Body of pancreas (tissue), 4 donors: ENCODE measurements around the gene CAMK2G. TPM values are rescaled to one million over a fixed set of nuclear protein-coding genes. Genes with fewer than 3 reads are reported as not detected.

Experiments used
- ATAC-seq: fragments of 150-250 bp; one replicate; pipeline ENCODE4 v1.9.1; 2016
- DNase-seq, 4 donors: peaks; one replicate each; pipeline ENCODE4 v3.0.0-alpha.2; 2019
- H3K27ac ChIP-seq, 4 donors: fragments of 200-600 bp; sonication (generic); 1 replicate in 3 of 4; 2 replicates in 1 of 4; pipeline versions ENCODE4 v1.5.1 to v1.6.1; 2016 to 2019; ENCODE audit warnings: mild to moderate bottlenecking in 1 of 4, mixed read lengths in 1 of 4, moderate library complexity in 1 of 4
- H3K27me3 ChIP-seq, 2 donors: fragments of 200-600 bp; sonication (generic); one replicate each; pipeline ENCODE4 v1.6.0; 2016; ENCODE audit warnings: mild to moderate bottlenecking in 1 of 2
- H3K36me3 ChIP-seq, 2 donors: fragments of 200-600 bp; sonication (generic); replicated peaks in 1 of 2; 2 replicates each; pipeline ENCODE4 v1.5.1; 2016; ENCODE audit warnings: low read depth in 2 of 2; ENCODE audit not compliant: insufficient read depth in 1 of 2
- H3K4me1 ChIP-seq: fragments of 200-600 bp; sonication (generic); one replicate; pipeline ENCODE4 v1.6.0; 2016
- H3K4me3 ChIP-seq, 2 donors: fragments of 200-600 bp; sonication (generic); 1 replicate in 1 of 2; 2 replicates in 1 of 2; pipeline ENCODE4 v1.5.1; 2016 to 2019
- H3K9me3 ChIP-seq, 3 donors: fragments of 200-600 bp; sonication (generic); 1 replicate in 2 of 3; 2 replicates in 1 of 3; pipeline ENCODE4 v1.5.1; 2016
- CTCF ChIP-seq, 7 experiments: fragments of 450-650 bp in 4 of 7; fragments of 200-600 bp in 3 of 7; sonication (generic) in 3 of 7; IDR thresholded peaks; one replicate each; pipeline ENCODE4 v1.5.1; 2016 to 2019; ENCODE audit warnings: antibody characterized with exemption in 7 of 7
- POLR2A ChIP-seq, 3 donors: fragments of 450-650 bp; IDR thresholded peaks; one replicate each; pipeline ENCODE4 v1.6.1; 2016; ENCODE audit warnings: antibody characterized with exemption in 3 of 3, mild to moderate bottlenecking in 2 of 3
- WGBS, 2 donors: methylation state at CpG; one replicate each; pipeline ENCODE4 v1.1.5; 2017; 5-methylcytosine and 5-hydroxymethylcytosine counted together
- intact Hi-C: fragments of 100-400 bp; cut with DNase I; formaldehyde crosslinking; loops from one replicate; pipeline ENCODE4 v1.15.1; 2023
- total RNA-seq, 2 donors: library from RNA; depleted of rRNA; stranded (reverse); fragments of >200 nt; gene quantifications; one replicate each; pipeline ENCODE4 v1.1.0, GENCODE V29; 2016

The CAMK2G gene
- total RNA-seq, 2 donors from 2014 or later: 14.8 to 17.4 TPM

GRCh38 chr10:73786512-73786885, 87.9 kb downstream of the CAMK2G start:
- peak overlapping the region in 1 of 2 donors; percentile 54 for H3K4me3 ChIP-seq
- TF ChIP-seq CTCF (IDR thresholded peaks at IDR 0.05) (no peak), POLR2A (IDR thresholded peaks at IDR 0.05) (no peak)
- DNase-seq (no peak), ATAC-seq (no peak)
- H3K4me1 ChIP-seq: peaks cover 45% of the 10 kb centered on the region
- H3K27ac ChIP-seq: peak overlapping the region in 3 of 4 donors; percentile 71 to 94 (median 88)
- no peaks in the 10 kb centered on the region for H3K9me3 ChIP-seq
- WGBS, 2 donors: 0 to 4% methylated on average over 2 of the region's 2 CpGs
- H3K27me3 ChIP-seq: no peaks in the 10 kb centered on the region
- intact Hi-C loops: no loop called here
- peaks cover 15 to 21% of the 10 kb centered on the region in 2 donors for H3K36me3 ChIP-seq

GRCh38 chr10:73785721-73786511, 88.4 kb downstream of the CAMK2G start:
- H3K4me3 ChIP-seq: peak overlapping the region; percentile 54 to 90
- H3K9me3 ChIP-seq: no peaks in the 10 kb centered on the region
- TF ChIP-seq CTCF (IDR thresholded peaks at IDR 0.05) (no peak), POLR2A (IDR thresholded peaks at IDR 0.05) (no peak)
- WGBS, 2 donors: 0 to 1% methylated on average over 15 to 39 of the region's 54 CpGs
- H3K27ac ChIP-seq: peak overlapping the region; percentile 26 to 94 (median 80)
- peaks cover 9 to 15% of the 10 kb centered on the region in 2 donors for H3K36me3 ChIP-seq
- DNase-seq (peak; percentile 47 to 58 (median 53)), ATAC-seq (peak; percentile 10)
- intact Hi-C loops: no loop called here
- peaks cover 49% of the 10 kb centered on the region for H3K4me1 ChIP-seq
- no peaks in the 10 kb centered on the region for H3K27me3 ChIP-seq

GRCh38 chr10:73785211-73785720, 89.1 kb downstream of the CAMK2G start, which contains the start of gene ZSWIM8:
ZSWIM8 (plus strand) TSS chr10:73785606; CDS start chr10:73785879, 273 bp downstream.
- peaks cover 56% of the 10 kb centered on the region for H3K4me1 ChIP-seq
- H3K4me3 ChIP-seq: peak within 1 kb of the TSS; percentile 54 to 90
- ATAC-seq: peak; percentile 91
- peak; percentile 85 to 93 (median 90) for DNase-seq
- peaks cover 8 to 9% of the 10 kb centered on the region in 2 donors for H3K36me3 ChIP-seq
- TF ChIP-seq CTCF (IDR thresholded peaks at IDR 0.05) (peak in 2 of 7 experiments; percentile 19 to 27), POLR2A (IDR thresholded peaks at IDR 0.05) (peak in 2 of 3 donors; percentile 76 to 85)
- H3K27me3 ChIP-seq: no peaks in the 10 kb centered on the region
- 0 to 1% methylated on average over 23 to 36 of the region's 36 CpGs for WGBS, 2 donors
- intact Hi-C loops: no loop called here
- H3K9me3 ChIP-seq: no peaks in the 10 kb centered on the region
- peak within 1 kb of the TSS; percentile 26 to 94 (median 80) for H3K27ac ChIP-seq

- ATAC-seq (no peak), DNase-seq (no peak)
- H3K4me1 ChIP-seq: peaks cover 48% of the 10 kb centered on the region
- H3K4me3 ChIP-seq: peak overlapping the region; percentile 81 to 87
- H3K36me3 ChIP-seq: peaks cover 0 to 3% of the 10 kb centered on the region in 2 donors
- TF ChIP-seq CTCF (IDR thresholded peaks at IDR 0.05): no peak
- TF ChIP-seq POLR2A (IDR thresholded peaks at IDR 0.05): no peak
- intact Hi-C loops: no loop called here
- H3K27me3 ChIP-seq: no peaks in the 10 kb centered on the region
- H3K27ac ChIP-seq: peak overlapping the region in 2 of 4 donors; percentile 91 to 95
- H3K9me3 ChIP-seq: no peaks in the 10 kb centered on the region
- 20 to 21% methylated on average over 2 of the region's 2 CpGs for WGBS, 2 donors
These were observed 91.6 kb downstream of the CAMK2G start for GRCh38 chr10:73782749-73783085.
